HG02943 (cell line): ENCODE data around the gene MGAM2.

Experiments used
- ATAC-seq: cut with Tn5 transposase; IDR thresholded peaks from one replicate; pipeline ENCODE4 v1.9.1; 2021; ENCODE audit warnings: mild to moderate bottlenecking, low read depth, moderate library complexity; ENCODE audit not compliant: unreplicated experiment

MGAM2 gene

GRCh38 chr7:142172932-142173331 lies 61.4 kb downstream of the MGAM2 start:
- ATAC-seq: no peak

DNA sequence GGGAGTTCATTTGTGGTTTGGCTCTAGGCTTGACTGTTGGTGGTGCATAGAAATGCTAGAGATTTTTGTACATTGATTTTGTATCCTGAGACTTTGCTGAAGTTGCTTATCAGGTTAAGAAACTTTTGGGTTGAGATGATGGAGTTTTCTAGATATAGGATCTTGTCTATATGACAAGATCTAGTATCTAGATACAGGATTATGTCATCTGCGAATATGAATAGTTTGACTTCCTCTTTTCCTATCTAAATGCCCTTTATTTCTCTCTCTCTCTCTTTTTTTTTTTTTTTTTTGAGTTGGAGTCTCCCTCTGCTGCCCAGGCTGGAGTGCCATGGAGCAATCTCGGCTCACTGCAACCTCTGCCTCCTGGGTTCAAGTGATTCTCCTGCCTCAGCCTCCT lies 62.9 kb downstream of the MGAM2 start:
- no peak for ATAC-seq

DNA sequence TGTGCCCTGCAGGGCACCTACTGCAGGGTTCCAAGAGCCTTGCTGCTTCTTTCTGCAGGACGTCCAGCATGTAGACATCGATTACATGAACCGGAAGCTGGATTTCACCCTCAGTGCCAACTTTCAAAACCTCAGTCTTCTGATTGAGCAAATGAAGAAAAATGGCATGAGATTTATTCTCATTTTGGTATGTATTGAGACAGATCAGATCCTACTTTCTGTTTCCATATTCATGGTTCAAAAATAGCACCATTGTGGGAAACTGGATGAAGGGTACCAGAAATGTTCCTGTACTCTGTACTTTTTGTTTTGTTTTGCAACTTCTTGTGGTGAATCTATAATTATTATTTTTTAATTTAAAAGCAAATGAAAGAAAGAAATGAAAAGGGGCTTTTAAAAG lies 64.1 kb downstream of the MGAM2 start:
- no peak for ATAC-seq

- ATAC-seq: no peak
Observed at GRCh38 chr7:142176901-142177300, 65.4 kb downstream of the MGAM2 start.

- ATAC-seq: no peak
Observed at GRCh38 chr7:142177869-142178268, 66.4 kb downstream of the MGAM2 start.

DNA sequence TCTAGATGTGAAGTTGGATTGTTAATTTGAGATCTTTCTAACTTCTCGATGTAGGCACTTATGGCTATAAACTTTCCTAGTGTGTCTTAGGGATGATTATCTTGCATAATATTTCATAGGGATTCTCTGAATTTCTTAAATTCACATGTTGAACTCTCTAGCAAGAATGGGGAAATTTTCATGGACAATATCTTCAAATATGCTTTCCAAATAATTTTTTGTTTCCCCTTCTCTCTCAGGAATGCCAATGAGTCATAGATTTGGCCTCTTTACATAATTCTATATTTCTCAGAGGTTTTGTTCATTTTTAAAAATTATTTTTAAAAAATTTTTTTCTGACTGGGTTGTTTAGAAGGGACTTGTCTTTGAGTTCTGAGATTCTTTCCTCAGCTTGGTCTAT lies 68.9 kb downstream of the MGAM2 start:
- no peak for ATAC-seq

DNA sequence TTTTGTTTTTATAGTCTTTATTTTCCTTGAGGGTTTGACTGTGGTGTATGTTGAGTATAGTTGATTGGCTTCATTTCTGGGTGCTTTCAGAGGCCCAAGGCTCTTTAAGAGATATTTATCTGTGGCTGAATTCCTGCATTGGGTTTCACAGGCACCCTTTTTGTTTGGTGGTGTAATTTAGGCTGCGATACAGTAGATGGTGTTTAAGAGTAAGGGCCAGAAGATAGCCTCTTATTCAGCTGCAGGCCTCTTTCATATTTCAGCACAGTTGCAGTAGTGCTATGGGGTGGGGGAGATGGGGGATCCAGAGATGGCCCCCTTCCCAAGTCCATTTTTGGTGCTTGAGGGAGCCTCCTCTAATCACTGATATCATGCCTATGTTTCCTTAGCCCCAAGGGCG lies 69.7 kb downstream of the MGAM2 start:
- ATAC-seq: no peak

DNA sequence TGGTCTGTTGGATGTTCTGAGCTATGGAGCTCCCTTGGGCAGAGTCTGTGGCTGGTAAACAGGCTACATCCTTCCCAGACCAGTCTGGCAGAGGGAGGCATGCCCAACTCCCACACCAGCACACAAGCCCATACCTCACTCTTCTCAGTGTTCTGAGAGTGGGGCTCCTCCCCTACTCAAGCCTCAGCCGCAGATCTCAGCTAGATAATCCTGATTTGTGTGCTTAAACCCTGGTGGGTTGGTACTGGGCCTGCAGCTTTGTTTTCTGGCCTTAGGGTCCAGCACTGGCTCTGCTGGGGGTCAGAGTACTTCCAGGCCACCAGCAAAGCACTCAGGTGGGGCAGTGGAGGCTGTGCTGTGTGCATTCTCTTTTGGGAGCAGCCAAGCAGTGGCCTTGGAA lies 70.4 kb downstream of the MGAM2 start:
- no peak for ATAC-seq

- ATAC-seq: no peak
Observed at GRCh38 chr7:142185069-142185468, 73.6 kb downstream of the MGAM2 start.

GRCh38 chr7:142185801-142186200 lies 74.3 kb downstream of the MGAM2 start:
- ATAC-seq: no peak

DNA sequence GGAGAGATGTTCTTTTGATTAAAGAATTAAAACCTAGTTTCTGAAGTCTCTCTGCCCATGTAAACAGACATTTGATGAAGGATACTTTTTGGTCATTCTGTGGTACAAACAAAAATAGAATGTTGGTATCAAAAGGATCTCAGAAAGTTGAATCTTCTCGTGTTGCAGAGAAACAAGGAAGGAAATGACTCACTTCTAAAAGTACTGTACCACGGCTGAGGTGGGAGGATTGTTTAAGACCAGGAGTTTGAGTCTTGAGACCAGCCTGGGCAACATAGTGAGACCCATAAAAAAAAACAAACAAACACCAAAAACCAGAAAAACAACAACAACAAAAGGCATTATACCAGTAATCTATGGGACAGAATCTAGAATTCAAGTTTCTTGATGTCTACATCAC lies 76.6 kb downstream of the MGAM2 start:
- no peak for ATAC-seq

DNA sequence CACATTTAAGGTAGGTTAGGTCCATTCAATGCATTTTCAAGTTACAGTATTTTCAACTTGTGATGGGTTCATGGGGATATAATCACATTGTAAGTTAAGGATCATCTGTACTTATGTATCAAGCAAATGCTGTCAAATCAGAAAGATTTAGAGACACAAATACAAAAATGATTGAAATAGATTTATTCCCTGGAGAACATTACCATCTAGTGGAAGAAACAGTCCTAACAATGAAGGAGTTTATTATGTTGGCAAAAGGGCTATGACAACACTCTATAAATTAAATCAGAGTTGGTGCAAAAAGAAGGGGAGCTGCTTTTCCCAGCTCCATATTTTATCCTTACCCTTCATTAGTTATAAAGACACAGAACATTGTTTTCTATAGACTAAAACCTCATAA lies 77.3 kb downstream of the MGAM2 start:
- no peak for ATAC-seq

- no peak for ATAC-seq
Observed at GRCh38 chr7:142194201-142194600, 82.7 kb downstream of the MGAM2 start.

DNA sequence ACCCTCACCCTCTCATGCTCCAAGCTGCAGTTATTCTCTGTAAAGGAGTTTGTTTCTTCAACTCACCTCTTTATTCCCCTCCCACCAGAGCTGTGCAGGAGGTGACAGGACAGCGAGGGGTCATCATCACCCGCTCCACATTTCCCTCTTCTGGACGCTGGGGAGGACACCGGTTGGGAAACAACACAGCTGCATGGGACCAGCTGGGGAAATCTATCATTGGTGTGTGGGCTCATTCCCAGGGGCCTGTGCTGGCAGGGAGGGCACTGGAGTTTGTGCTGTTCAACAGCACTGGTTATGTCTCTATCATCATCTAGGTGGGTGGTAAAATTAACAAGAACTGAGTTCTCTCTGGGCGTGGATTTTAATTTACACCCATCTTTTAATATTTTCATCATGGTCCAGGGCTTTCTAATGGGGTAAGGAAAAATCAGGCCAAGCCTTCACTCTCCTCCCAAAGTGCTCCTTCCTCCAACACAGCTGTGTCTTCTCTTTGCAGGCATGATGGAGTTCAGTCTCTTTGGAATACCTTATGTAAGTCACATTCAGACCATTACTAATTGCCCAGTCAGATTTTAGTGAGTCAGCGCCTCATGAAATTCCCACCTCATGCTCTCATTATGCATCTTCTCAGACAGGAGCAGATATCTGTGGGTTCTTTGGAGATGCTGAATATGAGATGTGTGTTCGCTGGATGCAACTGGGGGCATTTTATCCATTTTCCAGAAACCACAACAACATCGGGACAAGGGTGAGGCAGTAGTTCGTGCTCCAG lies 84.7 kb downstream of the MGAM2 start:
- no peak for ATAC-seq

DNA sequence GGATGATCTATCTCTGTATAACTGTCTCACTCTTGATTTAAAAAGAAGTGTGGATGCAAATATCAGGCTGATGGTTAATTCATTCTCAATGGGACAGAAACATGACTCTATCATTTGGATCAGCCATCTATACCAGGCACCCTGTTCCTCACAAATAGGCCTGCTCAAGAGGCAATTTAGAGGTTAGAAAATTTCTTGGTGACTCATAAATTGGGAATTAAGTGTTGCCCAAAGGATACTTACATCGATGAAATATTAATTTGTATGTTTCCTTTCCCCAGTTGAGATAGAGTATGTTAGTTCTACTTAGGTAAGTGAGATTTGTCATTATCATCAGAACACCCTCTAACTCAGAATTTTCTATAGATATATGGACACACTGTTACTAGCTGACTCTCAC lies 88.7 kb downstream of the MGAM2 start:
- no peak for ATAC-seq

DNA sequence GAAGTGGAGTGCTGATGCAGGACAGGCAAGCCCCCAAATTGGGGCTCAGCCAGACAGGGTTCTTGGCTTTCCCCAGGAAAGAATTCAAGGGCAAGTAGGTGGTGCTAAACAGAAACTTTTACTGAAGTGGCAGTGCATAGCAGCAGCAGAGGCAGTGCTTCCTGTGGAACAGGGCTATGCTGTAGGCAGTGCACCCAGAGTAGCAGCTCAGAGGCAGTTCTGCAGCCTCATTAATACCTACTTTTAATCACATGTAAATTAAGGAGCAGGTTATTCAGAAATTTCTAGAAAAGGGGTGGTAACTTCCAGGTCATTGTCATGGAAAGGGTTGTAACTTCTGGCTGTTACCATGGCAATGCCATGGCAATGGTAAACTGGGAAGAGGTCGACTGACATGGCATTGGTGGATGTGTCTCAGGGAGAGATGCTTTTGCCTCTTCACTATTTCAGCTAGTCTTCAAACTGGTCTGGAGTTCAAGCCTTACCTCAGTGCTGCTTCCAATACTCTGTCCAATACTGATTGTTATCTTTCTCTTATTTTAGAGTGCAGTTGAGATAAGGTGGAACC lies 117.1 kb downstream of the MGAM2 start:
- no peak for ATAC-seq

- no peak for ATAC-seq
Observed at GRCh38 chr7:142231716-142232115, 120.2 kb downstream of the MGAM2 start.

GRCh38 chr7:142240546-142240945 lies 129.0 kb downstream of the MGAM2 start:
- no peak for ATAC-seq

GRCh38 chr7:142243823-142244222 lies 132.3 kb downstream of the MGAM2 start:
- no peak for ATAC-seq

DNA sequence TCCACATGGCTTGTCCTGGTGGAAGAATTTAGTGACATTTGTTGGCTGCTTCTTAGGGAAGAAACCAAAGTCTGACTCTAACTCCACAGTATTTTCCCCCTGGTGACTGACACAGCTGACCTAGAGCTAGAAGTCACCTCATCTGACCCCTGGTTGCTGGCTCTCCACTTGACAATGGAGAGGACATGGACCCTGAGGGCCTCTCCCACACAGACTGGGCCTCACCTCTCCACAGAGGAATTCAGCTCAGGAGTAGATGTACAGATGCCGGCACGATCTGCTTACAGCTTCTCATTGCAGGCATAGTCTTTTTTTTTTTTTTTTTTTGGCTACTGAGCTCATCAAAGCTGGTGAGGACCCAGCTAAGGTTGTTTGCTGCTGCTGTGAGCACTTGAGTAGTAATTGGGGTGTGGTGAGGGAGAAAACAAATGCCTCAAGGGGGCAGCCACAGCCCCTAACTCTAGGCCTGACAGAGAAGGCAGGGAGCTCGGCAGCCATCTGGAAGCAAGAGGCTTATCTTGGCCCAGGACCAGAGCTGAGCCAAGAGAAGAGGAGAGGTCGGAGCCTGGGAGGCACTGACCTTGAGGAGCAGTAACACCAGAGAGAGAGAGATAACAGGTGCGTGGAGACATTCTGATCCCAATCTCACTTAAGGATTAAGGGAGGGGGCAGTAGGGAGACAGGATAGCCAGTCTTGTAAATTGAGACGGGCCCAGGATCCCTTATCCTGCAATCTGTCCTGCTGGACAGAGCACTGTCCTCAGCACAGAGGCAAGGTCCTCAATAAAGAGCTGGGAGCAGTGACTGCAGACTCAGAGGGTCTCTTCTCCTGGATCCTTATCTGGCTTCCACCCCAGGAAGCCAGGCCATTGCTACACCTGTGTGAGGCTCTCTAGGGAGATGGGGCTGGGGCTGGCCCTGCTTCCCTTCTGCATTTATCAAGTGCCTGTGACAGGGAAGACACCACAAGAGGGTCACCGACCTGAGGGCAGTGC lies 136.9 kb downstream of the MGAM2 start:
- no peak for ATAC-seq

- ATAC-seq: no peak
Observed at GRCh38 chr7:142249918-142250317, 138.4 kb downstream of the MGAM2 start.
